T-helper 17 cell (primary cell): Measurements from ENCODE around the gene KCNMA1. TPM values are rescaled to one million over a fixed set of nuclear protein-coding genes. Genes with fewer than 3 reads are reported as not detected.

Experiments
- ATAC-seq: fragments of 150-1000 bp; cut with Tn5 transposase; 2 replicates; pipeline ENCODE4 v1.10.0; 2021; ENCODE audit warnings: mild to moderate bottlenecking, moderate library complexity
- DNase-seq, 3 donors: peaks; one replicate each; pipeline versions ENCODE4 v3.0.0 to v3.0.0-alpha.2; 2020 to 2021
- H3K9me3 ChIP-seq: one replicate; pipeline ENCODE4 v1.7.0; 2013; ENCODE audit warnings: low read length, mild to moderate bottlenecking; ENCODE audit not compliant: control insufficient read depth, poor library complexity, severe bottlenecking
- H3K27ac Mint-ChIP-seq: one replicate; pipeline ENCODE4 v1.8.0; 2022; ENCODE audit warnings: mild to moderate bottlenecking, moderate library complexity, mixed read lengths
- H3K27me3 Mint-ChIP-seq: one replicate; pipeline ENCODE4 v1.8.0; 2022; ENCODE audit warnings: mixed read lengths
- H3K36me3 Mint-ChIP-seq: one replicate; pipeline ENCODE4 v1.8.0; 2022; ENCODE audit warnings: low read depth, mixed read lengths
- H3K4me1 Mint-ChIP-seq: one replicate; pipeline ENCODE4 v1.8.0; 2022; ENCODE audit warnings: mild to moderate bottlenecking, mixed read lengths
- H3K4me3 Mint-ChIP-seq: one replicate; pipeline ENCODE4 v1.8.0; 2022; ENCODE audit warnings: mild to moderate bottlenecking, moderate library complexity, mixed read lengths
- total RNA-seq, 4 donors: library from RNA in 2 of 4; stranded (reverse) in 2 of 4; gene quantifications; one replicate each; pipeline ENCODE4 v1.2.3 and lab custom pipeline; 2022 to 2026

The KCNMA1 gene
- total RNA-seq, 2 donors from 2014 or later: 0.27 TPM; not detected in 1

GRCh38 chr10:77293773-77294172 is 343.8 kb downstream of the KCNMA1 start:
- Mint-ChIP-seq H3K4me3 (no peak overlapping the region), H3K27ac (no peak overlapping the region), H3K4me1 (no peaks in the 10 kb centered on the region), H3K36me3 (no peaks in the 10 kb centered on the region), H3K27me3 (peaks cover 22% of the 10 kb centered on the region)
- H3K9me3 ChIP-seq: no peaks in the 10 kb centered on the region
- DNase-seq (no peak), ATAC-seq (no peak)

GRCh38 chr10:77293347-77293746 is 344.3 kb downstream of the KCNMA1 start:
- Mint-ChIP-seq H3K27me3 (peaks cover 22% of the 10 kb centered on the region), H3K27ac (no peak overlapping the region), H3K4me3 (no peak overlapping the region), H3K4me1 (no peaks in the 10 kb centered on the region), H3K36me3 (no peaks in the 10 kb centered on the region)
- no peaks in the 10 kb centered on the region for H3K9me3 ChIP-seq
- ATAC-seq (no peak), DNase-seq (no peak)

GRCh38 chr10:77291596-77292505 is 345.8 kb downstream of the KCNMA1 start:
- H3K27ac Mint-ChIP-seq: no peak overlapping the region

GRCh38 chr10:77290528-77291155 is 347.0 kb downstream of the KCNMA1 start:
- no peaks in the 10 kb centered on the region for H3K9me3 ChIP-seq
- no peaks in the 10 kb centered on the region for H3K4me1 Mint-ChIP-seq
- no peak overlapping the region for H3K4me3 Mint-ChIP-seq
- ATAC-seq (no peak), DNase-seq (no peak)
- no peak overlapping the region for H3K27ac Mint-ChIP-seq
- no peaks in the 10 kb centered on the region for H3K36me3 Mint-ChIP-seq
- peaks cover 30% of the 10 kb centered on the region for H3K27me3 Mint-ChIP-seq

More at GRCh38 chr10:77291596-77292505, 345.8 kb downstream of the KCNMA1 start:
- ATAC-seq (no peak), DNase-seq (no peak)
- Mint-ChIP-seq H3K36me3 (no peaks in the 10 kb centered on the region), H3K27me3 (peaks cover 24% of the 10 kb centered on the region), H3K4me1 (no peaks in the 10 kb centered on the region), H3K4me3 (no peak overlapping the region)
- no peaks in the 10 kb centered on the region for H3K9me3 ChIP-seq

- DNase-seq (no peak), ATAC-seq (no peak)
- peaks cover 30% of the 10 kb centered on the region for H3K27me3 Mint-ChIP-seq
- H3K27ac Mint-ChIP-seq: no peak overlapping the region
- H3K9me3 ChIP-seq: no peaks in the 10 kb centered on the region
- no peaks in the 10 kb centered on the region for H3K36me3 Mint-ChIP-seq
- H3K4me3 Mint-ChIP-seq: no peak overlapping the region
- no peaks in the 10 kb centered on the region for H3K4me1 Mint-ChIP-seq
These were observed 347.8 kb downstream of the KCNMA1 start for GRCh38 chr10:77289790-77290189.

GRCh38 chr10:77289027-77289501 is 348.5 kb downstream of the KCNMA1 start:
- no peaks in the 10 kb centered on the region for H3K4me1 Mint-ChIP-seq
- no peaks in the 10 kb centered on the region for H3K9me3 ChIP-seq
- no peak for ATAC-seq
- DNase-seq: no peak
- peaks cover 29% of the 10 kb centered on the region for H3K27me3 Mint-ChIP-seq
- H3K4me3 Mint-ChIP-seq: no peak overlapping the region
- H3K36me3 Mint-ChIP-seq: no peaks in the 10 kb centered on the region
- H3K27ac Mint-ChIP-seq: no peak overlapping the region

GRCh38 chr10:77287647-77288120 is 349.9 kb downstream of the KCNMA1 start:
- no peaks in the 10 kb centered on the region for H3K9me3 ChIP-seq
- ATAC-seq (no peak), DNase-seq (no peak)
- peaks cover 28% of the 10 kb centered on the region for H3K27me3 Mint-ChIP-seq
- H3K36me3 Mint-ChIP-seq: no peaks in the 10 kb centered on the region
- no peak overlapping the region for H3K27ac Mint-ChIP-seq
- no peak overlapping the region for H3K4me3 Mint-ChIP-seq
- no peaks in the 10 kb centered on the region for H3K4me1 Mint-ChIP-seq

GRCh38 chr10:77286531-77287508 is 350.8 kb downstream of the KCNMA1 start:
- no peak for DNase-seq

GRCh38 chr10:77285529-77286182 is 352.0 kb downstream of the KCNMA1 start:
- H3K4me3 Mint-ChIP-seq: no peak overlapping the region
- no peak for DNase-seq
- peaks cover 24% of the 10 kb centered on the region for H3K27me3 Mint-ChIP-seq
- no peak overlapping the region for H3K27ac Mint-ChIP-seq
- no peaks in the 10 kb centered on the region for H3K36me3 Mint-ChIP-seq
- H3K4me1 Mint-ChIP-seq: no peaks in the 10 kb centered on the region
- H3K9me3 ChIP-seq: peaks cover 3% of the 10 kb centered on the region
- ATAC-seq: no peak

More at GRCh38 chr10:77286531-77287508, 350.8 kb downstream of the KCNMA1 start:
- H3K27ac Mint-ChIP-seq: no peak overlapping the region
- H3K4me3 Mint-ChIP-seq: no peak overlapping the region
- H3K9me3 ChIP-seq: no peaks in the 10 kb centered on the region
- H3K27me3 Mint-ChIP-seq: peaks cover 29% of the 10 kb centered on the region
- H3K36me3 Mint-ChIP-seq: no peaks in the 10 kb centered on the region
- H3K4me1 Mint-ChIP-seq: no peaks in the 10 kb centered on the region
- ATAC-seq: no peak

GRCh38 chr10:77284797-77285196 is 352.8 kb downstream of the KCNMA1 start:
- ATAC-seq (no peak), DNase-seq (no peak)
- no peaks in the 10 kb centered on the region for H3K4me1 Mint-ChIP-seq
- H3K27me3 Mint-ChIP-seq: peaks cover 21% of the 10 kb centered on the region
- no peak overlapping the region for H3K27ac Mint-ChIP-seq
- no peak overlapping the region for H3K4me3 Mint-ChIP-seq
- H3K9me3 ChIP-seq: peaks cover 3% of the 10 kb centered on the region
- no peaks in the 10 kb centered on the region for H3K36me3 Mint-ChIP-seq

GRCh38 chr10:77283326-77283725 is 354.3 kb downstream of the KCNMA1 start:
- Mint-ChIP-seq H3K36me3 (no peaks in the 10 kb centered on the region), H3K4me3 (no peak overlapping the region)
- no peak for ATAC-seq

GRCh38 chr10:77282163-77282562 is 355.4 kb downstream of the KCNMA1 start:
- Mint-ChIP-seq H3K27me3 (peaks cover 21% of the 10 kb centered on the region), H3K36me3 (no peaks in the 10 kb centered on the region), H3K27ac (no peak overlapping the region), H3K4me1 (no peaks in the 10 kb centered on the region), H3K4me3 (no peak overlapping the region)
- DNase-seq (no peak), ATAC-seq (no peak)
- peaks cover 3% of the 10 kb centered on the region for H3K9me3 ChIP-seq

More at GRCh38 chr10:77283326-77283725, 354.3 kb downstream of the KCNMA1 start:
- Mint-ChIP-seq H3K27ac (no peak overlapping the region), H3K4me1 (no peaks in the 10 kb centered on the region), H3K27me3 (peaks cover 21% of the 10 kb centered on the region)
- peaks cover 3% of the 10 kb centered on the region for H3K9me3 ChIP-seq
- no peak for DNase-seq
